Measurements from ENCODE around the gene CCDC150.
A peak's percentile ranks its signal among the peaks of the same experiment; 100 is the strongest.
"Not testable (repeated sequence)": the region's sequence is repeated elsewhere in the genome, so short reads cannot be mapped to it uniquely, and the experiment has no call there.

CCDC150 gene

DNA sequence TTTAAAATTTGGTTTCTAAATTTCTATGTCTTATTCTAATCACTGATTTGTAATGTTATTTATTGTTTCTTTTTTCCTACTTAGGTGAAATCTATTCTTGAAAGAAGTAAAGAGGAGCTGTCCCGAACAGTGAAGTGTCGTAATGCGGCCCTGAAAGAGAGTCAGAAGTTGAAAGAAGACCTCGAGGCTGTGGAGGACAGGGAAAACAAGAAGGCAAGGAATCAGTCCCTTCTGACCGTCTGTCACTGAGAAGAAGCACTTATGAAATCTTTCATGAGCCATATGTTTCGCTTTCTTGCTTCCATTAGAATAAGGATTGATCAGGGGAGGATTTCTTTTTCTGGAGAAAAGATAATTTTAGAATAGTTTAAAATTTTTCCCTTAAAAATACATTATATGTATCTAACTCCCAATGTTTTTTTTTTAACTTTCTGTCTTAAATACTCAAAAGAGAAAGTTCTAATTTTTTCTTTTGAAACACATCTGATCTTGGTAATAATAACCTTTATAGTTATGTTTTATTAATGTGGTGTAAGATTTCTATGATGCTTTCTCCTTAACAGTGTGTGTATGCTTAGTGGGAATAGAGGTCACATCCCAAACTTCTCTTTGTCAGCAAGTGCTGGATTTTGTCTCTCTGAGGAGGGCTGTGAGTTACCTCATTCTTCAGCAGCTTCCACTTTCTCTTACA lies 79.0 kb downstream of the CCDC150 start:
- DNase-seq, result no peak

DNA sequence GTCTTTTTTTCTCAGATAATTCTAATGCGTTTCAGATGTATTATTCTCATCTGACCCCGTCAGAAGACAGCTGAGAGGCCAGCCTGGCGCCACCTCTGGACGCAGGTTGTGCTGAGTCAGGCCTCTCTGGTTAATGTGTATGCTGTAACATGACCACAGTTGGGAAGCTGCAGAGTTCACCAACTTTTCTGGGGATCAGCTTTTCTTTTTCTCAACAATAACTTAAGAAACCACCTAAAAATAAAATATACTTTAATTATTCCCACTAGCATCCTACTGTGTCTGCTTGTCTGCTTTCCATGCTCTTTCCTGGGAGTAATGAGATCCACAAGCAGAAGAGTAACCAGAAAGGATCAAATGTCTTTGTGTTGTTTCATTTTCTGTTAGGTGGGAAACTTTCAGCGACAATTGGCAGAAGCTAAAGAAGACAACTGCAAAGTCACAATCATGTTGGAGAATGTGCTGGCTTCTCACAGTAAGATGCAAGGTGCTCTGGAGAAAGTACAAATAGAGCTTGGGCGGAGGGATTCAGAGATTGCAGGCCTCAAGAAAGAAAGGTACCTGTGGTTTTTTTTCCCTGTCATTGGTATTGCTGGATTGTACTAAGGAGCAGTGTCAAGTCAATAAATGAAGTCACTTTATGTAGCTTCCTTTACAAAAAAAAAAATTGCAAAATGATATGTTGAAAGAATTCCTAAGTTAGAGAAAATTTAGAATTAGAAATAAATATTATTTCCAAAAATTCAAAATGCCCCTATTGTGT lies 79.8 kb downstream of the CCDC150 start:
- DNase-seq, result peak; percentile 92

GRCh38 chr2:196723571-196723970 lies 84.1 kb downstream of the CCDC150 start:
- DNase-seq, result no peak

DNA sequence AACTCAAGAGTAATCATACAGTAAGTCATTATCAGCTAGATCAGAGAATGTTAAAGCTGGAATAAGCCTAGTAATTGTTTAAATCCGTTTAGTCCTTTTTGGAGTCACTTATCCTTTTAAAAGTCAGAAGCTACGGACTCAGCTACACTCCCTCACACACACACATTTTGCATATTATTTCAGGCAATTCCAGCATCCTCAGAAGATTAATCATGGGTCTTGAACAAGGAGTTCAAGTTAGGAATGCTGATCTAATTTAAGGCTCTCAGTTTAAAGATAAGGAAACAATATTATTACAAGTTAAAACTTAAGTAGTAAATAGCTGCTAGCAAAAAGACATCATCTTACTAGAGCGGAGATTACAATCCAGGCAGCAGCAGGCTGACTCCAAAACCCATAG lies 85.7 kb downstream of the CCDC150 start:
- no peak for DNase-seq

DNA sequence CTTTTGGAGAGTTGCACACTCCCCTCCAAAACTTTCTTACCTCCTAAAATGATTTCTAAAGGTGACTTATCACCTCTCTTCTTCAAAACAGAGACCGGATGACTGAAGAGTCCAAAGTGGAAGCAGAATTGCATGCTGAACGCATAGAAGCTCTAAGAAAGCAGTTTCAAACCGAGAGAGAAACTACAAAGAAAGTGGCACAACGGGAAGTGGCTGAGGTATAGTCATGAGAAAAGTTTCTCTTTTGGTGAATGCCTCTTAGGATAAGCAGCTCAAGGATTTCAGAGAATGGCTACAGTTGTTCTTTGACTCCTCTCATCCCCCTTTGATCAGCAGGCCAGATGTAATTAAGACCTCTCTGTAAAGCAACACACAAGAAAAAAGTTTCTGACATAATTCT lies 86.4 kb downstream of the CCDC150 start:
- no peak for DNase-seq

DNA sequence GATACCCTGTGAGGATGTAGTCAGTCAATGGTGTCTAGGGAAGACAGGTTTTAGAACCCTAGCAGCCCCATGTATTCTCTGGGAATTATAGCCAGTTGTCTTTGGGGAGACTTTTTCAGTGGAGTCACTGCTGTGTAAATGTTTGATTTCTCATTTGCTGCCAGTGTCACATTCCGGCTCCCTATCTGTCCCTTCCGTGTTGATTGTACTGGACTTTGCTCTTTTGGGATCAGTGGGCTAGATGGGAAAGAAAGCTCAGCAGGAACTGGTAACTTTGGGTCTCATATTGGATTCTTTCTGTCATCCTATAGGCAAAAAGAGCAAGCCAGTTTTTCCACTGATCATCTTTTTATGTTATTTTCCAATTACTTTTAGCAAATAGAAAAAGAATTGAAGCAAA lies 89.9 kb downstream of the CCDC150 start:
- DNase-seq, result no peak

- not testable (repeated sequence) for DNase-seq
Measured at GRCh38 chr2:196736646-196737045, 97.1 kb downstream of the CCDC150 start.

- no peak for DNase-seq
Measured at GRCh38 chr2:196737046-196737445, 97.5 kb downstream of the CCDC150 start.

- DNase-seq, result no peak
Measured at GRCh38 chr2:196739031-196739430, 99.5 kb downstream of the CCDC150 start.

GRCh38 chr2:196742216-196742615 lies 102.7 kb downstream of the CCDC150 start:
- no peak for DNase-seq

DNA sequence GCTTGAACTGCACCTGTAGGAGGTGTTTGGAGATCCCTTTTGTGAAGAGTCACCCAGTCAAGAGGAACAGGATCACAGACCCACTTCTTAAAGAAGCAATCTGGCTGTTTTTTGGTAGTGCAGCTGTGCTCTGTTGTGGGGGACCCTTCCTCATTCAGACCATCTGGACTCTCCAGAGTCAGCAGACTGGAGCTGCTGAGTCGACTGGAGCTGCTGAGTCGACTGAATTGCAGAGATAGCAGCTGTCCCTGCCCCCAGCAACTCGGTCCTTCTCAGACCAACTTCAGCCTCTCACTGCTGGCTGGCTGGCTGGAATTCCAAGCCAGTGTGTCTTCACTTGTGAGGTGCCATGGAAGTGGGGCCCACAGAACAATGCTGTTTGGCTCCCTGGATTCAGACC lies 103.2 kb downstream of the CCDC150 start:
- DNase-seq, result peak; percentile 89

GRCh38 chr2:196743165-196743564 lies 103.7 kb downstream of the CCDC150 start:
- no peak for DNase-seq

- no peak for DNase-seq
Measured at GRCh38 chr2:196745711-196746110, 106.2 kb downstream of the CCDC150 start.

DNA sequence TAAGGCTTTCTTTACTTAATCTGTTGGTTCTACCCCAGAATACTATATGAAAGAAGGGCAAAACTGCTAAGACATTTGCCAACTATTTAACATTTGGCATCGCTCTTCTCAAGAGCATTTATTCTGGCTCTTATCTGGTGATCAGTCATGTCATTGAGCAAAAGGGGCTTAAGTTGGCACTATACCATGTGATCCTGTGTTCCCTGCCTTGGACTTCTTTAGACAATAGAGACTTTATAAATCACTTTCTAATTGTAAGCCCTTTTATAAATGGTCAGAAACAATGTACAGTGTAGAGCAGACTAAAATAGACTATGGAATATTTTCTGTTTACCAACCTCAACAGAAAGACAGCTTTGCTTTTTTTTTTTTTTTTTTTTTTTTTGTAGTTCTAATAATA lies 107.9 kb downstream of the CCDC150 start:
- DNase-seq, result no peak

DNA sequence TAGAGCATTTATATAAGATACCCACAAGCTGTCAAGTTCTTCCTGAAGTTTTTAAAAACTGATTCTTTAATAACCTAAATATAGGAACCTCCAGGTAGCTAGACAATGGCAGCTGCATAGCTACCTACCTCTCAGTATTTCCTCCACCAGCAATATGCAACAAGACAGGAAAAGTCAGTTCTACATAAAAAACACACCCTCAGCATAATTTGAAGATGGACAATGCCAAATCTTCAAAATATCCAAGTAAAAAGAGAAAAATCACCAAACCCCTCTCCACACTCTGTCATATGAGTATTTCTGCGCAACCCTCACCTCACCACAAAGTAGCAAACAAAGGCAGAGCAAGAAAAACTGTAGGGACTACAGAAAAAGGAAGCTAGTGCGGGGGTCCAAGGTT lies 108.6 kb downstream of the CCDC150 start:
- DNase-seq, result peak; percentile 14

DNA sequence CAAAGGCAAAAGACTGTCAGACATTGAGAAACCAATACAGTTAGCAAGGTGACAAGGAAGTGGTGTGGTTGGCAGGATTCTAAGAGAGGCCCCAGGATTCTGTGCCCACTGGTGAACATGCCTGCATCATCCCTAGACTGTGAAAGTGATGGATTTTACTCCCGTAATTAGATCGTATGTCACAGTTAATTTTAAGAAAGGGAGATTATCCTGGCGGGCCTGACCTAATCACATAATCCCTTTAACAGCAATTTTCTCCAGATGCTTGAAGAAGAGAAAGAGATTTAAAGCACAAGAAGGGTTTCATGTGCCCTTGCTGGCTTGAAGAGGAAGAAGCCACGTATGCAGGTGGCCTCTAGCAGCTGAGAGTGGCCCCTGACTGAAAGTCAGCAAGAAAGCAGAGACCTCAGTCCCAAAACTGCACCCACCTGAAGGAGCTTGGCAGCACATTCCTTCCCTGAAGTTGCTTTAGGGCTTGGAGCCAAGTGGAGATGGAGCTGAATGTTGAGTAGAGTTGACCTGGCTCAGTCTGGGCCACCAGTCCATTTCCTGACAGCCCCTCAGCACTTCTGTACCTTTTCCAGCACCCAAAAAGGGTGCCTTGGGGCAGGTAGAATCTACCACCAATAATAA lies 110.9 kb downstream of the CCDC150 start:
- peak; percentile 84 for DNase-seq

GRCh38 chr2:196750977-196751631 lies 111.6 kb downstream of the CCDC150 start:
- DNase-seq, result peak; percentile 81

DNA sequence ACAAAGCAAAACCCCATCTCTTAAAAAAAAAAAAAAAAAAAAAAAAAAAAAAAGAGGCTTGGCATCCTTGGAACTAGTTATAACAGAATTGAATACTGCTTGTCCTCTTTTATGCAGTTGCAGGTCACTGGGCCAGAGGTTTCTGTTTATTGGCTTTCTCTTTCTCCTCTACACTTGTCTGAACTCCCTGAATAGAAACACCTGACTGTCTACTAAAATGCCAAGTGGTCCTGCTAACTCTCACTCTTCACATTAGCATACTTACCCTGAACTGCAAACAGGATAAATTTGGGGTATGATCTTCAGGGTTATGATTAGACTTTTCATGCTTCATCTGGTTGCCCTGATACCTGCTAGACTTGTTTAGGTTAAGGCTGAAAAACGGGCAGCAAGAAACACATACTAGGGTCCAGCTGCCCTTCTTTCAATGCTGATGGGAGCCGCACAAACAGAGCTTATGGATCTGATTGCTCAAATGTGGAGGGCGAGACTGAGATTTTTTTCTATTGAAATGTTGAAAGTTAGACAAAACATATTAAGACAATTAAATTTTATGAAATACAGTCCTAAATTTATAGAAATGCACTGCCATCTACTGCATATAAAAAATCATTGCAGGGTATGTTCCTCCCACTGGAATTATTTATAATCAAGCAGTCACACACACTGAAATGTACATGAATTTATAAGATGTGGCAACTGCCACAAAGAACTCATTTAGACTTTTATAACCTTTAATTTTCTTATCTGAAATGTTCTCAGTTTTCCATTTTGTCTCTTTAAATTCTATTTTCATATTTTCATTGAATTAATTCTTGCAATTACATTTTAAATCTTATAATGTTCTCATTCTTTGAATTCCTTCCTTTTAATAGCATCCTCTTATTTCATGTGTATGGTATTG lies 119.2 kb downstream of the CCDC150 start:
- DNase-seq, result no peak

- no peak for DNase-seq
Measured at GRCh38 chr2:196759378-196759706, 119.8 kb downstream of the CCDC150 start.

DNA sequence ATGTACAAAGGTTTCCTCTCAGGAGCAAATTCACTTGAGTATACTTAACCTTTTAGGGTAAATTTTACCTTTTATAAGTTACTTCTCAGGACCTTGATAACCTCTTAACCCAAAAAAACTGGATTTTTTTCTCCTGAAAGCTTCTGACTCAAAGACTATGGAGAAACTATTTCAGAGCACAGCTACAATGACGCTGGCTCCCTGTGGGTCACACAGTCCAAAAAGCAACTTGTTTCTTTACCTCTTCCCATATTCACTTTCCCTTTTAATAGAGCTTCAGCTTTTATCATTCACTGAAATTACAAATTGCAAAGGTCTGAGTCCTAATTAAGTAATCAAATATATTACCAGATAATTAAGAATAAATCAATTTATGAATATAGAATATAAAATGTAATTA lies 127.6 kb downstream of the CCDC150 start:
- no peak for DNase-seq

All from RPMI8226 (cell line).